ENCODE measurements around the gene PEX11B. TPM values are rescaled to one million over a fixed set of nuclear protein-coding genes. Genes with fewer than 3 reads are reported as not detected.
A peak's percentile ranks its signal among the peaks of the same experiment; 100 is the strongest.

The PEX11B gene
- total RNA-seq, 2 experiments from 2014 or later = 11.6 to 13.2 TPM

DNA sequence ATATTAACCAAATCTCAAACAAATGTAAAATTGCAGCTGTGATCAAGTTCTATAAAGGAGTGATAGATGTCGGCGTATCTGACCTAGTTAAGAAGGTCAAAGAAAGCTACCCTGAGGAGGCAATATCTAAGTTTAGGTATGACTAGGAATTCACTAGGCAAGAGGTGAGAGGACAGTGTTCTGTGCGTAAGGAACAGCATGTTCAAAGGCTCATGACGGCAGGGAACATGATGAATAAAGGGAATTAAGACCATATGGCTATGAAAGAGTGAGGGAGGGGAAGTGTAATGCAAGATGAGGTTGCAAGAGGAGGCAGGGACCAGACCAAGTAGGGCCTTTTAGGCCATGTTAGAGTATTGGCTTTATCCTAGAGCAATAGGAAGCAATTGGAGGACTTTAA, 30.7 kb upstream of the PEX11B start:
- Histone ChIP-seq H3K27me3 (ENCODE audit: control insufficient read depth in 1 of 2, insufficient read depth in 2 of 2, low read length in 2 of 2) (no peaks in the 10 kb centered on the region), H3K36me3 (ENCODE audit: insufficient read depth, low read length) (peaks cover 51% of the 10 kb centered on the region), H3K9me3 (ENCODE audit: control insufficient read depth in 1 of 2, insufficient read depth in 1 of 2, low read length in 2 of 2) (no peaks in the 10 kb centered on the region), H3K4me1 (ENCODE audit: insufficient read depth, low read length) (peaks cover 21% of the 10 kb centered on the region), H3K4me3 (ENCODE audit: low read length) (no peak overlapping the region), H3K27ac (ENCODE audit: low read depth in 1 of 2, low read length in 2 of 2) (no peak overlapping the region)
- DNase-seq = no peak
- Mint-ChIP-seq H3K27me3 (no peaks in the 10 kb centered on the region), H3K4me3 (no peak overlapping the region), H3K27ac (peak overlapping the region; percentile 34), H3K36me3 (ENCODE audit: low read depth) (peaks cover 66% of the 10 kb centered on the region), H3K4me1 (ENCODE audit: low read depth) (peaks cover 49% of the 10 kb centered on the region), H3K9me3 (no peaks in the 10 kb centered on the region)
- ATAC-seq (ENCODE audit: poor library complexity) = no peak
- POLR2A ChIA-PET = interaction anchor here (1.0 to 2.1 kb wide), 3 partner anchors 9 to 31 kb away, joined by 5 to 11 read pairs (median 9); partner anchors contain the start of genes LIX1L, PEX11B and RBM8A
- no peak for TF ChIP-seq CTCF (IDR thresholded peaks at IDR 0.05)
- CTCF ChIA-PET = interaction anchor here (0.7 to 1.5 kb wide), 3 partner anchors 11 to 22 kb away, joined by 4 read pairs; partner anchors contain the start of genes ANKRD34A and RBM8A
- intact Hi-C loops (cut with DNase I, micrococcal nuclease) = no loop called here

DNA sequence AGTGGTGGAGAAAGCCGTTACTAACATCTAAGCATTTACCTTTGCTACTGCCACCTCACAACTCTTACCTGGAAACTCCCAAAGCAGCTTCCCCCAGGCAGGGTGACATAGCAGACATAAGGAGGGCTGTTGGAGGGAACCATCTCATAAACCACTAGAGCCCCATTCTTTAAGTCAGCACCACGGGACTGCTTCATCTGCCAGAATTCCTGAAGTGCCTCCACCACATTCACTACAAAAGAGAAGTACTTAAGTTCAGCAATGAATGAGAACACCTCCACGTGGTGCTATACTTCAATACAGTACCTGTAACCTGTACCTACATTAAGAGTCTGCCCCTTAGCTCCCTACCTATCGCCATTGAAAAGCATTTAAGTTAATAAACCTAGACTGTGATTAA, 29.0 kb upstream of the PEX11B start:
- Mint-ChIP-seq H3K4me3 (no peak overlapping the region), H3K4me1 (ENCODE audit: low read depth) (peaks cover 42% of the 10 kb centered on the region), H3K36me3 (ENCODE audit: low read depth) (peaks cover 69% of the 10 kb centered on the region), H3K9me3 (no peaks in the 10 kb centered on the region), H3K27ac (no peak overlapping the region), H3K27me3 (no peaks in the 10 kb centered on the region)
- ChIA-PET CTCF (no interaction called here), POLR2A (interaction anchor here (1.3 kb wide), 1 partner anchor 11 kb away, joined by 3 read pairs; no protein-coding TSS in a partner anchor)
- Histone ChIP-seq H3K4me1 (ENCODE audit: insufficient read depth, low read length) (peaks cover 13% of the 10 kb centered on the region), H3K36me3 (ENCODE audit: insufficient read depth, low read length) (peaks cover 58% of the 10 kb centered on the region), H3K4me3 (ENCODE audit: low read length) (no peak overlapping the region), H3K27ac (ENCODE audit: low read depth in 1 of 2, low read length in 2 of 2) (no peak overlapping the region), H3K9me3 (ENCODE audit: control insufficient read depth in 1 of 2, insufficient read depth in 1 of 2, low read length in 2 of 2) (no peaks in the 10 kb centered on the region), H3K27me3 (ENCODE audit: control insufficient read depth in 1 of 2, insufficient read depth in 2 of 2, low read length in 2 of 2) (no peaks in the 10 kb centered on the region)
- intact Hi-C loops (cut with DNase I, micrococcal nuclease) = no loop called here
- DNase-seq (no peak), ATAC-seq (ENCODE audit: poor library complexity) (no peak)
- no peak for TF ChIP-seq CTCF (IDR thresholded peaks at IDR 0.05)

DNA sequence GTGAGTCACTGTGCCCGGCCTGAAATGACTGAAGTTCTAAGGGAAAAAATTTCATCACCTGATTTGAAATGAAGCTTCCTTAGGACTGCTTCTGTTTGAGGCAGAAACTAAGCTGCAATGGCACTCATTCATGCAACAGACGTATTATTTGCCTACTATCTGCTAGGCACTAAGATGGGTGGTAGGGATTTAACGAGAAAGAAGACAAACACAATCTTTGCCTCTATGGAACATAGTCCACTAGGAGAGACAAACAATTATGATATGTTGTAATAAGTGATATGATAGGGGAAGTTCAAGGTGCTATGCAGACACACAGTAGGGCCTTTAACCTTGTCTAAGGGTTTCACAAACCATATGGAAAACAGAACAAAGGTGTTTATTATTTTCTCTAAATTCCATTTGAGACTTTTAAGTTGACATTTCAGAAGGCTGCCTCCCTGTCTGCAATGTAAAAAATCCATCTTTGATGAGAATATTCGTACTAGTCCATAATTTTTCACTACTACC, 28.0 kb upstream of the PEX11B start:
- Mint-ChIP-seq H3K4me3 (no peak overlapping the region), H3K27ac (no peak overlapping the region), H3K36me3 (ENCODE audit: low read depth) (peaks cover 71% of the 10 kb centered on the region), H3K9me3 (no peaks in the 10 kb centered on the region), H3K27me3 (no peaks in the 10 kb centered on the region), H3K4me1 (ENCODE audit: low read depth) (peaks cover 34% of the 10 kb centered on the region)
- no peak for DNase-seq
- H3K27ac ChIP-seq (ENCODE audit: low read depth in 1 of 2, low read length in 2 of 2) = no peak overlapping the region
- no peak for TF ChIP-seq CTCF (IDR thresholded peaks at IDR 0.05)
- intact Hi-C loops (cut with DNase I, micrococcal nuclease) = no loop called here
- peaks cover 58% of the 10 kb centered on the region for H3K36me3 ChIP-seq (ENCODE audit: insufficient read depth, low read length)
- H3K9me3 ChIP-seq (ENCODE audit: control insufficient read depth in 1 of 2, insufficient read depth in 1 of 2, low read length in 2 of 2) = no peaks in the 10 kb centered on the region
- POLR2A ChIA-PET = no interaction called here
- H3K4me1 ChIP-seq (ENCODE audit: insufficient read depth, low read length) = peaks cover 13% of the 10 kb centered on the region
- H3K4me3 ChIP-seq (ENCODE audit: low read length) = no peak overlapping the region
- no peaks in the 10 kb centered on the region for H3K27me3 ChIP-seq (ENCODE audit: control insufficient read depth in 1 of 2, insufficient read depth in 2 of 2, low read length in 2 of 2)
- ATAC-seq (ENCODE audit: poor library complexity) = no peak
- CTCF ChIA-PET = no interaction called here

Data from CD4-positive, alpha-beta T cell (primary cell).